ENCODE results near the gene DNPH1.

GRCh38 chr6:43196337-43196736, 32.9 kb downstream of the DNPH1 start:
- no peak for TF ChIP-seq CTCF (IDR thresholded peaks at IDR 0.05)
- no peak for TF ChIP-seq POLR2A (IDR thresholded peaks at IDR 0.05)

All from esophagus squamous epithelium (tissue), 4 donors.